NK-92 (cell line): ENCODE measurements around the gene CDH10.

Source experiments
- DNase-seq: peaks from one replicate; lab custom pipeline; 2025; ENCODE audit not compliant: unreplicated experiment; lab: John Stamatoyannopoulos, UW

The CDH10 gene

DNA sequence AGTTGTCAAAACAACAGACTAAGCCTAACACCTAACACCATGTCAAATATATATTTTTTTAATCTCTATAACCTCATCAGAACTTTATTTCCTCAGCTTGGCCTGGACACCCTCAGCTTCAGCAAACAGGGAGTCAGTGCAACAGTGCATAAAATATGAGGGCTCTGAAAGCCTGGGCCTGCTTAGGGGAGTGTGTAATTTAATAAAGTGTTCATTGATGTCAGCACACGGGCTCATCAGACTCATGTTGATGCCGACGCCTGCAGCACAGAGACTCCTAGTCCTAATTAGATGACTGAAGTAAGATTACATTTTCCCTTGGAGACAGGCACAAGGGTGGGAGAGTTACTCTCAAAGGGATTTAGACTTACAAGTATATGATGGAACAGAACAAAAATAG, 37.8 kb downstream of the CDH10 start:
- no peak for DNase-seq

DNA sequence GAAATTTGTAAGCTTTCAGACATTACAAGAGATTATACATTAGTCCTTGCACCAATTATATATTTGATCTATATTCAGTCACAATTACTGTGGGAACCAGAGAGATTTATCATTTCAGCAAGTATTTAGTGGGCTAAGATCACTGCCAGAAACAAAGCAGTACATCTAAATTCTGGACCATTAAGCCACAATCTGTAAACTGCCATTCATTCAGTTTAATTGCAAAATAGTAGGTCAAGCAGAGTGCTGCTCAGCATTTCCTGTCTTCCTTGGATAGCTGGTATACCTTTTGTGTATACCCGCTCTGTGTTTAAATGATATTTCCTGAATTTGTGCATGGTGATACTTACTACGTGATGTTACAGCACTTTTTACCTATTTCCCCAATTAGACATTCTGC, 42.6 kb downstream of the CDH10 start:
- DNase-seq: no peak

DNA sequence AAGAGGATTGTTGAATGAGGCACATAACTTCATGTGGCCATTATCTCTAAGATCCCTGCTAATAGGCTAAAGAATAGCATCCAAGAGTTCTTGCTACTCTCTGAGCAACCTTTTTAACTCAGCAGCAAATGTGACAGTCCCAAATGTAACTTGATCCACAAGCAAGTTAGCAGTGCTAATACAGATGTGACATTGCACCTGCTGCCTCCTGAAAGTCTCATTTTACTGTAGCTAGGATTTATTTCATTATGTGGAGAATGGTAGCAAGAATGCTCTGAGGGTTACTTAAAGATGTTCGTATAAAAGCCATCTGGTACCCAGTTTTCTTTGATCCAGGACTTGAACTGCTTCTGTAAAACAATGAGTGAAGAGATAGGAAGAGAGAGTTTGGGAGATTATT, 45.8 kb downstream of the CDH10 start:
- no peak for DNase-seq

DNA sequence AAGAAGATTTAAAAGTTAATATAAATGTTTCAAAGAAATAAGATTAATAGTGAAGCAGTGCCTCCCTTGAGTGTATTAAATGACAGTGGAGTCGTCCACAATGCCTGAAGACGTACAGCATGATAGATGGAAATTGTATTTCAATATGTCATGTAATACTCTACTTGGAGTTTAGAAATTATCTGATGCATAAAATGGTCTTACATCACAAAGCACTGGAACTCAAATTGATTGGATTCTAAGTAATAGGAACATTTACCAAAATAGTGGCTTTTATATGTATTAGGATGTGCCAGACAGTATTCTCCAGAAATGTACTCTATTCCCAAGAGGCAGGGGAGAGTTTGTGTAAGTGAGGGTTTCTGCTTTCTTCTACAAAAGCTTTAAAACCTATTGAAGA, 49.4 kb downstream of the CDH10 start:
- no peak for DNase-seq

DNA sequence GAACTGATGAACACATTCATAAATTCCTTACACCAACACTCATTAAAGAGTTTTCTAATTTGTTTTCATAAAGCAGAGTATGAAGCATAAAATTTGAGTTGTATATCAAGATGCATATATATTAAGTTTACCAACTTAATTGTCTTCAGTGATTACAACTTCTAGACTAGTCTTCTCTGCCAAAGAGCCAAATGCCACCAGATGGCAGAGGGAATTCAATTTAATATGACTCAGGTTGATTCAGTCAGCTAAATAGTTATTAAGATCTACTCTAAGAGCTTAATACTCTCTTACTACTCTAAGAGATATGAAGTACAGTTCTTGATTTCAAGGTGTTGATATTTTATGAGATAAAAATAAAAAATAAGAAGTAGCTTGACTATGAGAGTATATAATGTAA, 53.4 kb downstream of the CDH10 start:
- no peak for DNase-seq

DNA sequence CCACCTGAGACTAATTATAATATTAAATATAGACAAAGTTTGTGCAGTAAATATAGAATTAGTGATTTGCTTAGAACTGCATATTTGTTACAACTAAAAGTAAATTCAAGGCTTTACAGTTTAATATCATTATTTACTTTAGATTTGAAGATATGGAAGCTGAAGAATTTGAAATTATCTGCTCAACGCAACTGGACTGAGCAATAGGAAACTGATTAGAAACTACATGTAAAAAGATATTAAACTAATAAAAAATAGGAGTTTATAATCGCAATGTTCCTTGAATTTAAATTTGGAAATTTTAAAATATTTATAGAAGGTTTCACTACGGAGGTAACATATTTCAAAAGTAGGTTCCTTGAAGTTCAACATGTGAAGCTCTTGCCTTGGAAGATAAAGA, 55.2 kb downstream of the CDH10 start:
- no peak for DNase-seq

DNA sequence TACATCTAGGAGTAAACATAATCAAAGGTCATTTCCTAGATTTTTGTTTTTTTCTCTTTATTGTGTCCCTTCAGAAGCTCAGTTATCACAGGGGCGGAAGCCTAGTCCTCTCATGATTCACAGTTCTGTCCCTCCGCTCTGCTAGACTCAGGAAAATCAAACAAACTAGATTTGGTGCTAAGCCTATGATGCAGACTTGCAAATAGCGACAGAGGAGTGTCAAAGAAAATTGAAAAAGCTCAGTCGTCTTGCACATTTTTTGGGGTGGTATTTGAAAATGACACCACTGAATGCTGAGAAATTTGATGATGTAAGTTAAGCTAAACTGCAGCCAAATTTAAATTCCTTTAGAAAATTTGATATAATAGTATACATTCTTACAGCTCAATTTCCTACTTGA, 59.0 kb downstream of the CDH10 start:
- no peak for DNase-seq

DNA sequence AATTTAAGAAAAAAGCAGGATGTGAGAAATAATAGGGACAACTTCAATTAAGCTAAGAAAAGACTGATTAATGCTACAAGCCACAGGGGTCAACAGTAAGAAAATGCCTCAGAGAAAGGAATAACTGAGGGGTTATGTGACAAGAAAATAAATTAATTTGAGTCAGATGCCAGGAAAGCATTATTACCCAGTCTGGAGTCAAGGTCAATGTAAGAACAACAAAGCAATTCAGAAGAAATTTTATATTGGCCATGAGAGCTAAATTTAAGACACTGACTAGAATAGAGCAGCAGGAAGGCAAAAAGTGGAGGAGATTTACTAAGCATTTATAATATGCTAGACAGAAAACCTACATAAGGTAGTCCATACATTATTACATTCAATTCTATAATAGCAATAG, 73.5 kb downstream of the CDH10 start:
- DNase-seq: no peak

DNA sequence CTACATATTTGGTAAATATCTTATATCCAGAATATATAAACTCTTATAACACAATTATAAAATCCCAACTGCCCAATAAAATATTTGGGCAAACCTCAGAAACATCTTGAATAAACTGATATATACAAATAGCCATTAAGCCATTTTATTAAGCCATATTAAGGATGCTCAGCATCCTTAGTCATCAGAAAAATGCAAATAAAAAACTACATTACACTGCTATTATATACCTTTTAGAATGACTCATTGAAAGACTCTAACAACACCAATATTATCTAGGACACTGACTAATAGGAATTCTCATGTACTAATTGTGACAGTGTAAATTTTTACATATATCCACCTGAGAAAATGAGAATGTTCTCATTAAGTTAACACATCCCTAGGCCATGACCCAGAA, 77.8 kb downstream of the CDH10 start:
- no peak for DNase-seq

DNA sequence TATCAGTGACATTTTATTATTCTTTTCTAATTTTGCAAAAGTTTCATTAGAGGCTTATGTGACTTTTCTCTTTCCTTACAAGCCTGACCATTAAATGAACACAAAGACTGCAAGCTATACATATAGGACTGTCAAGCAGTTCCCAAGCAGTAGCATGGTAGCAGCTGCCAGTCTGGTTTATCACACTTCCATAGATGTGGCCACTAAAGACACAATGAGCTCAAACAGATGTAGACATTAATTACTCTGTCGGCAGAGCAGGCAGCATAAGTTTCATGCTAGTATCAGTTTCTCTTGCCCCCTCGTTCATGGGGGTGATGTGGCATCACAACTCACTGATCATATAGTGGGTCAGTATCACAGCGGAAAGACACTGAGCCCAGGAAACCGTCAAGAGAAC, 89.5 kb downstream of the CDH10 start:
- DNase-seq: no peak

DNA sequence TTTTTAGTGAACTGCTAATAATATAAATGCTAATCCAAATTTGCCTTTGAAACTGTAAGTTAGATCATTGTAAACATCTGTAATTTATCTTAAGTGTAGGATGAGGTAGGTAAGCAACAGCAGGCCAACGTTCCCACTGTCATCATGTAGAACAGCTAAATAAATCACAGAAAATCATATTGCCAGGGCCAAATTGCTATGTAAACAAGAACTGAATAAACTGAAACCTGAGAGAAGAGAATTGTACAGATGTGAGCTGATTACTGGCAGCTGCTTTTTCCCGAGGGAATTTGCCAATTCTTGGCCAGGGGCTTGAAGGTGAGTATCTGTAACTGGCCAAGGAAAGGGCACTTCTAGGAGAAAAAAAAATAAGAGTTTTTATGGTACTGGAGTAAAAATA, 97.6 kb downstream of the CDH10 start:
- DNase-seq: no peak

DNA sequence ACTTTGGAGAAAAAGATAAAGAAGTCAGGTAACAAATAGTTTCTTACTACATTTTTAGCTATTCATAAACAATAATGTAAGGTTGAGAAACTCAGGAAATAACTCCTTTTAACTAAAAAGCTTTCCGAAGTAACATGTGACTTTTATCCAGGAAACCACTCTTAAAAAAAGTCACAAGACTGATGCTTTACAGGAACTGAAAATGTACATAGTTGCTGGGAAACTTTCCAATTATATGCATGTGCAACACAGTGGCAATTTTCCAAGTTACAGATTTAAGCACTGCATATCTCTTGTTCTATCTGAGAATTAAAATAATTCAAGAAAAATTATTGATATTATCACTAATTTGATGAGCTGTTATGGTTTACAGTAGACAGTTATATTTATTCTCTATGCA, 105.2 kb downstream of the CDH10 start:
- DNase-seq: no peak

DNA sequence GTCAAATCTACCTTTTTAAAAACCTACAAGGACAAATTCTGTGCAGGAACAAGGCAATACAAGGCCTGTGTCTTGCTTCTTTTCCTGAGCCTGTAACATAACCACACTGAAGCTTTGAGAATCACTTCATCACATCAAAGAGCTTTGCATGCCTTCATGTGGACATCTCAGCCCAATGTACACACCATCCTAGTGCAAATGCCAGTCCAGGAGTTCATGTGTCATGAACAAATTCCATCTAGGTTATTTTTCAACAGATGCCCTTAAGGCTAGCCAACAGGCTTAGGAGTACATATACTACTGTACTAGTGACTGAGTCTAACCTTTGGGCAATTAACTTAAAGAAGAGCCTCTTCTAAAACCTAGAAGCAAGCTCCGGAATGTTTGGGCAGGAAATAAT, 106.4 kb downstream of the CDH10 start:
- no peak for DNase-seq

DNA sequence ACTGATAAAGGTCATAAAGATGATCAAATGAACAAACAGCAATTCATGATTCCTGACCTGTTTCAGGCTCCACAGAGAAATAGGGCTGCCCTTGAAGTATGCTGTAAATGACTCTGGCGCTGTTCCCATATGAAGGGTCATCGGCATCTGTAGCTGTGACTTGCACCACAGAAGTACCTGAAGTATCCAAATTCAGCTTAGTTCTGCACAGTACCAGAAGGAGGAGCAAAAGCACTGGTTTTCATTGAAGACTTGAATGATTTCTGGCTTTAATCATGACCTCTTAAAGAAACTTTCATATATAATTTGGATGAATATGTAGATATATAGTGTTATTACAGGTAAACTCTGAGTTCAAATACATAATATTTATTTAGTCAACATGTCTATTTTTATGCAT, 109.1 kb downstream of the CDH10 start:
- DNase-seq: no peak

DNA sequence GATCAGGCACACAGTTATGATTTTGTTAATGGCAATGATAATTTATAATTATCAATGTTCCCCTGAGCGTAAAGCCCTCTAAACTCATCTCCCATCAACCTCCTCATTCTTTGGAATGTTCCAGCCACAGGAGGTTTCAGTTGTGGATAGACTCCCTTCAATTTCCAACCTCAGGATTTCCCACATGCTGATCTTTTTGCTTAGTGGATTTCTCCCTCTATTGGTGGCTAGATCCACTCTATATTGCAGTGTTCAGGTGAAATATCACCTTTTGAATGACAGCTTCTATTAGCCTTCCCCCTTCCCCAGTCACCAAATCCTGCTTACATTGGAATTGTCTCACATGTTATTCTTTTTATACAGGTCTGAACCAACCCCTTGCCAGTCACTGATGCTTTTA, 113.9 kb downstream of the CDH10 start:
- DNase-seq: no peak

DNA sequence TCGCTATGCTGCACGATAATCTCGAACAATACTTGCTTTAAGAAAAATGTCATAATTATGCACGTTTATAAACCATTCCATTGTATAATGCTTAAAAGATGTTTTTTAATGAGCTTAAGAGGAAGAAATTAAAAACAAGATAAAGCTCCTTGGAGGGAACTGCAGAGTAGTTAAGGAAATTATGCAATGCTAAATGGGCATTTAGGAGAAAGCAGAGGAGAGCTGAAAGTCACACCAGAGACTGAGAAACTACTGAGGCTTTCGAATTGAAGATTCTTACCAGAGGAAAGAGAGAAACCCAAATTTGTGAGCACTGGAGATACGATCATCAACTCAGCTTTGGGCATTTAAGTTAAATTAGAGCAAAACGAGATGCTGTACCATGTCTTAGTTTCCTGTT, 119.4 kb downstream of the CDH10 start:
- DNase-seq: no peak

DNA sequence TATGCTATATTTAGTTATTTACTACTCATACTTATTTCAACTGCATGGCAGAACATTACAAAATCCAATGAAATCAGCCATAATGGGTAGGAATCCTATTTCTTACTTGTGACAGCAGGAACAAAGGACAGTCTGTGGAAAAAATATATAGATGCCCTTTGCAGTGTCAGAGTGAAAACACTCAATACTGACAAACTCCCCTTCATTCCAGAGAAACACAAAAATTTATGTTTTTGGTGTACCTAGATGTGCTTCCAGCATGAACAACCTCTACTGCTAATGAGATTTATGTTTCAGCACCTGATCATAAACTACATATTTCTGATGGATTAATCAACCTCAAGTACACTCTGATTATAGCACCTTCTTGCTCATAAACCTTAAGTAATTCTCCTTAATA, 132.4 kb downstream of the CDH10 start:
- DNase-seq: no peak

DNA sequence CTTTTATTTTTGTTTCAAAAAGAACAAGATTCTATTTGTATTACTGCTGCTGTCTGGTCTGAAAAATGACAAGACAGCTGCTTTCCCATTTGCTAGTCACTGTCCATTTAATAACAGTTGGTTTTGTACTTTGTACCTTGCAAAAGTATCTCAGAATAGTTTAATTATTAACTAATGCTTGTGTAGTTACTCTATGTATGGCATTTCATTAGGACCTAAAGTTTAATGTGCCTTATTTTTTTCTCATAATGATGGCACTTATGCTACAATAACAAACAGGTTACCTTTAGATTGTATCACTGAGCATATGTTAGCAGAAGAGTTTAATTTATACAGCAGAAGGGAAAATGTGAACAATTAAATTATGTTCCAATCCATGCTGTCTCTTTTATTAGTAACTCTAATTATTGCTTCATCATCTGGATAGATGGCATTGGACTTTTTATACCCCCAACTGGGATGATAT, 134.2 kb downstream of the CDH10 start:
- DNase-seq: no peak

DNA sequence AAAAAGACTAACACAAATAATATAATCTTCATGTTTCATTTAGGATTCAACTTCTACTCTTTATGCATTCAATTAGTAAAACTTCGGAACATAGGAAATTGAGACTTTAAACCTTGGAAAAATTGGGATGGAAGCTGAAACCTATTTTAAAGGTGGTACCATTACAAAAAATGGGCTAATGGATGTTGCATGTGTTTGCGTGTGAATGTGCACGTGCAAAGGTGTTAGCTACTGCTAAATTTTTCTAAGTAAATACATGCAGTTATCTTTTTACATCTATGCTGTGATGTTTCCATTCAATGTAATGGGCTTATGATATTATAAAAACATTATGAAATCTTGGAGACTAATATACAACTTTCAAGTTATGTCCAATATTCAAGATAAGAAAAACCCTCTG, 134.8 kb downstream of the CDH10 start:
- DNase-seq: no peak

DNA sequence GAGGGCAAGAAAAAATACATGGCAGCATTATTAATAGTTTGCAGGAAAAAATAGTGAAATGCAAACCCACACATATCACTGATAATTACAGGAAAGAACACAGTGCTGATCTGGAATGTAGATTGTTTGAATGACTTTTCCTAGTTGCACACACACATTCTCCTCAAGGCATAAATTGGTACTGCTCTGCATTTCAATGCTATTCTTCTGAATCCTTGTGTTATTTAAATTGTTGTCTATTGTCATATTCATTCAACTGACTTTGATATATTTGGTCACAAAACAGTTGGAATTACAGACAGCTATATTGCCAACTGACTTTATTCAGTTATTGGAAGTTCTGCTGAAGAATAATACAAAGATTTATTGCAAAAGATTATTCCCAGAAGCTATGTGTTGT, 139.5 kb downstream of the CDH10 start:
- no peak for DNase-seq

DNA sequence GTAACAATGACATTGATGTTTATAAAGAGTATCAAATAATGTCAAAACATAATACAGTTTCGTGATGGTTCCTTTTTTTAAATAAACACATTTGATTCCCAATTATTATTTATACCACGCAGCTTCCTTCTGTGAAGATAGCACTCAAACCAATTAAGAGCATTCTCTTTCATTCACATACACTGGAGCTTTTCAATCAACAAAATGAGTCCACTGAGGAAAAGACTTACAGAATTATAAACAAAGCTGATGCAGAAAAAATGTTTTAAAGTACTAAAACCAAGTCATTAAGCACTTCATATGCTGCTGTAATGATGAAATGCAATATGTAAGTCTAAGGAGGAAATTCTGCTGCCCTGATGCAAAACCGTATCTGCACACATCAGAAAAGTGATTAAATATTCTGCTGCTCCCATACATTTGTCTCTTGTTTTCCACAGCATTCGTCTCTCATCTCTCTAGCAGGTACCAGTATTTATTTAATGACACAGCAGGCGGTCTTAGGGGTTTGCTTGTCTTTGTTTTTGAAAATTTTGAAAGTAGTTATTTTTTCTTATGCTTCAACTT, 147.1 kb downstream of the CDH10 start:
- DNase-seq: no peak

DNA sequence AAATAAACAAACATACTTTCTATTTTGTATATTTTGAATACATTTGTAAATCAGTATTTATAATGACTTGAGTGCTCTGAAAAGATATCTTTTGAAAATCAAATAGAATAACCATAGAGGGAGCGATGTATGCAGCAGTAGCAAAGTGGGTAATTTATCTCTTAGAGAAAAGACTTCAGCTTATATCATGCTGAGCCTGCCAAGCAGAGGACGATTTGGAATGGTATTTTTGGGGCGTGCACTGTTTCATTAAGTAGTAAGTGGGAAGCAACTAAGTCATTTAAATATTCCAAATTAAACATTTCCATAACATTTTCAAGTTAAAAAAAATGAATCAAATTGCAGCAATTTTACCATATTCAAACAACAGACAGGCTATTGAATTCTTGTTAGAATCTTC, 147.6 kb downstream of the CDH10 start:
- no peak for DNase-seq

DNA sequence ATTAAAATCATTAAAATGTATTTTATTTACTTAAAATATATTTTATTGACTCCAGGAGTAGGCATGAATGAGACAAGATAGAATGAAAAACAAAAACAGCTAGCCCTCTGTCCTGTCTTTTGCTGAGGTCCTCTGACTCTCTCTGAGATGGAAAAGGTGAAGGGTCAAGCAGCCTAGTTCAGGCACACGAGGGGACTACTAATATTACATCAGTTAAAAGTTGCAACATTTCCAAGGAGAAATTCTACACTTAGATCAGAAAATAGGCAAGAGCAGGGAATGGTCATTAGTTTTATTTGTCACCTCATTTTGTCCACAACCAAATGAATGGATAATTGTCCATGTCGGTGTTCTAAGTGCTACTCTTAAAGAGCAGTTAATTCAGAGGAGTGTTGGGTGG, 148.5 kb downstream of the CDH10 start:
- DNase-seq: no peak

DNA sequence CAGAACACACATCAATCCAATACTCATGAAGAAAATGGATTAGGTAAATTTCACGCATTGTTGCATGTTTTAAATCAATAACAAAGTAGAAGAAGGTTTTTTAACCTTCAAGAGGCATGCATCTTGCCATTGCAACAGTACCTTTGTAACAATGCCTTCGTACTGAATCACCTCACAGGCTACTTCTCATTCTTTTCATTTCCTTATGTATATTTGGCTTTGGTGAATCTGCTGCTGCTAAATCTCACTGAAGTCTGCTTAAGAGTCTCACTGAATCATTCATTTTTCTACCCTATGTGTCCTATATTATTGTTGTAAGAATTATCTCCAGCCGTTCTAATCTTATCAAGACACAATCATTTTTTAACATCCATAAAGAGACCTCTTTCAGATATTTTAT, 152.5 kb downstream of the CDH10 start:
- no peak for DNase-seq
